HG03558 (cell line): ENCODE measurements around the gene NMBR.
"Not testable (repeated sequence)": the region's sequence is repeated elsewhere in the genome, so short reads cannot be mapped to it uniquely, and the experiment has no call there.

ENCODE experiments used
- ATAC-seq: cut with Tn5 transposase; IDR thresholded peaks from one replicate; pipeline ENCODE4 v1.9.1; 2021; ENCODE audit warnings: moderate number of reproducible peaks; ENCODE audit not compliant: unreplicated experiment; ENCODE audit errors: extremely low read depth

NMBR gene

GRCh38 chr6:142071981-142072380 is 74.9 kb downstream of the NMBR start:
- no peak for ATAC-seq

- ATAC-seq = no peak
Observed at GRCh38 chr6:142068416-142068815, 78.5 kb downstream of the NMBR start.

GRCh38 chr6:142062861-142063260 is 84.1 kb downstream of the NMBR start:
- ATAC-seq = not testable (repeated sequence)

GRCh38 chr6:142058551-142059290 is 88.2 kb downstream of the NMBR start:
- no peak for ATAC-seq

GRCh38 chr6:142055219-142055618 is 91.7 kb downstream of the NMBR start:
- peak; percentile 93 for ATAC-seq

GRCh38 chr6:142051404-142051803 is 95.5 kb downstream of the NMBR start:
- no peak for ATAC-seq

GRCh38 chr6:142048593-142048980 is 98.3 kb downstream of the NMBR start:
- no peak for ATAC-seq

GRCh38 chr6:142047934-142048592 is 98.9 kb downstream of the NMBR start:
- no peak for ATAC-seq

GRCh38 chr6:142045380-142046278 is 101.3 kb downstream of the NMBR start:
- no peak for ATAC-seq

GRCh38 chr6:142035890-142036289 is 111.0 kb downstream of the NMBR start:
- ATAC-seq = no peak

GRCh38 chr6:142031035-142031434 is 115.9 kb downstream of the NMBR start:
- ATAC-seq = no peak

- no peak for ATAC-seq
Observed at GRCh38 chr6:142030115-142030619, 116.8 kb downstream of the NMBR start.

GRCh38 chr6:142028527-142028926 is 118.4 kb downstream of the NMBR start:
- ATAC-seq = no peak

- ATAC-seq = not testable (repeated sequence)
Observed at GRCh38 chr6:142027804-142028203, 119.1 kb downstream of the NMBR start.

GRCh38 chr6:142027074-142027473 is 119.8 kb downstream of the NMBR start:
- ATAC-seq = no peak

GRCh38 chr6:142026471-142026870 is 120.5 kb downstream of the NMBR start:
- no peak for ATAC-seq
